Measurements from ENCODE around the gene OR2C3. TPM values are rescaled to one million over a fixed set of nuclear protein-coding genes. Genes with fewer than 3 reads are reported as not detected.
A peak's percentile ranks its signal among the peaks of the same experiment; 100 is the strongest.

OR2C3 gene
- not detected for total RNA-seq

GRCh38 chr1:247536340-247536739, at the start of gene OR2C3:
OR2C3 (minus strand) TSS chr1:247536440; CDS start chr1:247532511, 3,929 bp downstream.
- DNase-seq (no peak), ATAC-seq (no peak)
- H3K27ac Mint-ChIP-seq, result no peak within 1 kb of the TSS
- H3K36me3 Mint-ChIP-seq (ENCODE audit: low read depth), result no peaks in the 10 kb centered on the region
- H3K27me3 Mint-ChIP-seq, result peaks cover 20% of the 10 kb centered on the region
- intact Hi-C loops (cut with DNase I, micrococcal nuclease), result no loop called here
- POLR2A ChIA-PET, result no interaction called here
- CTCF ChIA-PET, result interaction anchor here (0.5 kb wide), 1 partner anchor 52 kb away, joined by 3 read pairs; no protein-coding TSS in a partner anchor
- no peaks in the 10 kb centered on the region for H3K9me3 Mint-ChIP-seq (ENCODE audit: low read depth)
- peaks cover 12% of the 10 kb centered on the region for H3K4me1 Mint-ChIP-seq
- H3K4me3 Mint-ChIP-seq, result no peak within 1 kb of the TSS

GRCh38 chr1:247578946-247579460, 42.8 kb upstream of the OR2C3 start:
- no peaks in the 10 kb centered on the region for H3K4me1 Mint-ChIP-seq
- H3K27ac Mint-ChIP-seq, result no peak overlapping the region
- no peaks in the 10 kb centered on the region for H3K9me3 Mint-ChIP-seq (ENCODE audit: low read depth)
- ChIA-PET POLR2A (no interaction called here), CTCF (interaction anchor here (1.2 kb wide), 1 partner anchor 12 kb away, joined by 3 read pairs; no protein-coding TSS in a partner anchor)
- H3K27me3 Mint-ChIP-seq, result peaks cover 2% of the 10 kb centered on the region
- intact Hi-C loops (cut with DNase I, micrococcal nuclease), result no loop called here
- no peak overlapping the region for H3K4me3 Mint-ChIP-seq
- H3K36me3 Mint-ChIP-seq (ENCODE audit: low read depth), result no peaks in the 10 kb centered on the region
- DNase-seq (no peak), ATAC-seq (no peak)

- Mint-ChIP-seq H3K4me3 (no peak overlapping the region), H3K4me1 (no peaks in the 10 kb centered on the region), H3K27ac (no peak overlapping the region), H3K9me3 (ENCODE audit: low read depth) (peaks cover 2% of the 10 kb centered on the region), H3K27me3 (peaks cover 2% of the 10 kb centered on the region), H3K36me3 (ENCODE audit: low read depth) (no peaks in the 10 kb centered on the region)
- intact Hi-C loops (cut with DNase I, micrococcal nuclease), result loop anchor here (1.0 to 2.0 kb wide), 3 partner anchors 186 to 204 kb away; no protein-coding TSS in a partner anchor
- CTCF ChIA-PET, result interaction anchor here (0.6 kb wide), 1 partner anchor 97 kb away, joined by 3 read pairs; no protein-coding TSS in a partner anchor
- DNase-seq (no peak), ATAC-seq (peak; percentile 39)
- POLR2A ChIA-PET, result no interaction called here
These were observed 40.3 kb upstream of the OR2C3 start for GRCh38 chr1:247576514-247576913.

- Mint-ChIP-seq H3K36me3 (ENCODE audit: low read depth) (no peaks in the 10 kb centered on the region), H3K4me3 (no peak overlapping the region), H3K9me3 (ENCODE audit: low read depth) (peaks cover 10% of the 10 kb centered on the region), H3K4me1 (no peaks in the 10 kb centered on the region), H3K27ac (no peak overlapping the region), H3K27me3 (peaks cover 4% of the 10 kb centered on the region)
- intact Hi-C loops (cut with DNase I, micrococcal nuclease), result no loop called here
- POLR2A ChIA-PET, result interaction anchor here (0.7 kb wide), 1 partner anchor 24 kb away, joined by 7 read pairs; no protein-coding TSS in a partner anchor
- DNase-seq (no peak), ATAC-seq (no peak)
- CTCF ChIA-PET, result interaction anchor here (0.9 kb wide), 1 partner anchor 76 kb away, joined by 3 read pairs; no protein-coding TSS in a partner anchor
These were observed 38.4 kb upstream of the OR2C3 start for GRCh38 chr1:247574664-247575063.

- ChIA-PET POLR2A (no interaction called here), CTCF (interaction anchor here (0.9 kb wide), 1 partner anchor 76 kb away, joined by 3 read pairs; no protein-coding TSS in a partner anchor)
- Mint-ChIP-seq H3K36me3 (ENCODE audit: low read depth) (no peaks in the 10 kb centered on the region), H3K9me3 (ENCODE audit: low read depth) (peaks cover 10% of the 10 kb centered on the region), H3K27me3 (peaks cover 4% of the 10 kb centered on the region), H3K4me3 (no peak overlapping the region), H3K4me1 (no peaks in the 10 kb centered on the region), H3K27ac (no peak overlapping the region)
- intact Hi-C loops (cut with DNase I, micrococcal nuclease), result no loop called here
- DNase-seq, result no peak
- no peak for ATAC-seq
These were observed 38.0 kb upstream of the OR2C3 start for GRCh38 chr1:247574236-247574635.

GRCh38 chr1:247562198-247562597, 26.0 kb upstream of the OR2C3 start:
- Mint-ChIP-seq H3K4me3 (no peak overlapping the region), H3K36me3 (ENCODE audit: low read depth) (no peaks in the 10 kb centered on the region), H3K27me3 (peaks cover 4% of the 10 kb centered on the region), H3K27ac (no peak overlapping the region), H3K4me1 (peaks cover 7% of the 10 kb centered on the region), H3K9me3 (ENCODE audit: low read depth) (no peaks in the 10 kb centered on the region)
- intact Hi-C loops (cut with DNase I, micrococcal nuclease), result no loop called here
- POLR2A ChIA-PET, result no interaction called here
- ATAC-seq, result no peak
- no peak for DNase-seq
- CTCF ChIA-PET, result interaction anchor here (0.6 kb wide), 1 partner anchor 1759 kb away, joined by 4 read pairs; no protein-coding TSS in a partner anchor

GRCh38 chr1:247561711-247562110, 25.5 kb upstream of the OR2C3 start:
- H3K4me1 Mint-ChIP-seq, result peaks cover 7% of the 10 kb centered on the region
- H3K9me3 Mint-ChIP-seq (ENCODE audit: low read depth), result no peaks in the 10 kb centered on the region
- POLR2A ChIA-PET, result no interaction called here
- H3K4me3 Mint-ChIP-seq, result no peak overlapping the region
- ATAC-seq, result no peak
- peaks cover 4% of the 10 kb centered on the region for H3K27me3 Mint-ChIP-seq
- no peak overlapping the region for H3K27ac Mint-ChIP-seq
- no peak for DNase-seq
- intact Hi-C loops (cut with DNase I, micrococcal nuclease), result no loop called here
- CTCF ChIA-PET, result interaction anchor here (0.6 kb wide), 1 partner anchor 1759 kb away, joined by 4 read pairs; no protein-coding TSS in a partner anchor
- no peaks in the 10 kb centered on the region for H3K36me3 Mint-ChIP-seq (ENCODE audit: low read depth)

GRCh38 chr1:247557926-247558674, 21.9 kb upstream of the OR2C3 start:
- H3K27ac Mint-ChIP-seq, result no peak overlapping the region
- POLR2A ChIA-PET, result no interaction called here

GRCh38 chr1:247552231-247552630, 16.0 kb upstream of the OR2C3 start:
- H3K4me3 Mint-ChIP-seq, result no peak overlapping the region
- H3K4me1 Mint-ChIP-seq, result peaks cover 10% of the 10 kb centered on the region
- H3K27ac Mint-ChIP-seq, result no peak overlapping the region
- H3K9me3 Mint-ChIP-seq (ENCODE audit: low read depth), result no peaks in the 10 kb centered on the region
- DNase-seq (no peak), ATAC-seq (no peak)
- H3K36me3 Mint-ChIP-seq (ENCODE audit: low read depth), result no peaks in the 10 kb centered on the region
- intact Hi-C loops (cut with DNase I, micrococcal nuclease), result no loop called here
- POLR2A ChIA-PET, result no interaction called here
- peaks cover 14% of the 10 kb centered on the region for H3K27me3 Mint-ChIP-seq
- CTCF ChIA-PET, result no interaction called here

More at GRCh38 chr1:247557926-247558674, 21.9 kb upstream of the OR2C3 start:
- no peak for ATAC-seq
- Mint-ChIP-seq H3K36me3 (ENCODE audit: low read depth) (no peaks in the 10 kb centered on the region), H3K9me3 (ENCODE audit: low read depth) (no peaks in the 10 kb centered on the region), H3K27me3 (peaks cover 4% of the 10 kb centered on the region), H3K4me3 (no peak overlapping the region), H3K4me1 (peaks cover 7% of the 10 kb centered on the region)
- intact Hi-C loops (cut with DNase I, micrococcal nuclease), result no loop called here
- no peak for DNase-seq
- CTCF ChIA-PET, result no interaction called here

- Mint-ChIP-seq H3K4me1 (peaks cover 10% of the 10 kb centered on the region), H3K27me3 (peaks cover 18% of the 10 kb centered on the region), H3K36me3 (ENCODE audit: low read depth) (no peaks in the 10 kb centered on the region), H3K27ac (no peak overlapping the region), H3K9me3 (ENCODE audit: low read depth) (no peaks in the 10 kb centered on the region), H3K4me3 (no peak overlapping the region)
- ChIA-PET CTCF (no interaction called here), POLR2A (no interaction called here)
- DNase-seq (no peak), ATAC-seq (no peak)
- intact Hi-C loops (cut with DNase I, micrococcal nuclease), result no loop called here
These were observed 15.5 kb upstream of the OR2C3 start for GRCh38 chr1:247551721-247552120.

GRCh38 chr1:247548769-247549182, 12.5 kb upstream of the OR2C3 start, which contains the start of gene GCSAML:
GCSAML (plus strand) TSS chr1:247549134; CDS start chr1:247549192, 58 bp downstream.
- H3K9me3 Mint-ChIP-seq (ENCODE audit: low read depth), result no peaks in the 10 kb centered on the region
- intact Hi-C loops (cut with DNase I, micrococcal nuclease), result no loop called here
- peaks cover 10% of the 10 kb centered on the region for H3K4me1 Mint-ChIP-seq
- H3K27ac Mint-ChIP-seq, result no peak within 1 kb of the TSS
- CTCF ChIA-PET, result no interaction called here
- POLR2A ChIA-PET, result no interaction called here
- H3K4me3 Mint-ChIP-seq, result no peak within 1 kb of the TSS
- H3K27me3 Mint-ChIP-seq, result peaks cover 26% of the 10 kb centered on the region
- H3K36me3 Mint-ChIP-seq (ENCODE audit: low read depth), result no peaks in the 10 kb centered on the region
- ATAC-seq, result no peak
- DNase-seq, result peak; percentile 43

GRCh38 chr1:247548092-247548491, 11.9 kb upstream of the OR2C3 start:
- ATAC-seq (no peak), DNase-seq (no peak)
- Mint-ChIP-seq H3K36me3 (ENCODE audit: low read depth) (no peaks in the 10 kb centered on the region), H3K4me3 (no peak overlapping the region), H3K27me3 (peaks cover 26% of the 10 kb centered on the region), H3K9me3 (ENCODE audit: low read depth) (no peaks in the 10 kb centered on the region), H3K4me1 (peaks cover 10% of the 10 kb centered on the region), H3K27ac (no peak overlapping the region)
- intact Hi-C loops (cut with DNase I, micrococcal nuclease), result no loop called here
- CTCF ChIA-PET, result interaction anchor here (0.8 kb wide), 1 partner anchor 174 kb away, joined by 4 read pairs; no protein-coding TSS in a partner anchor
- POLR2A ChIA-PET, result no interaction called here

Data from activated CD4-positive, alpha-beta T cell treated with anti-CD3 and anti-CD28 coated beads for 36 hours (primary cell).